ENCODE results near the gene RNF222.

GRCh38 chr17:8406174-8406573 is 8.5 kb upstream of the RNF222 start:
- TF ChIP-seq POLR2A (IDR thresholded peaks at IDR 0.05; ENCODE audit: low read length) (no peak), GATA1 (IDR thresholded peaks at IDR 0.05; ENCODE audit: low read depth, low read length) (no peak)
